ENCODE data around the gene SPC25. TPM values are rescaled to one million over a fixed set of nuclear protein-coding genes. Genes with fewer than 3 reads are reported as not detected.

Gene SPC25
- total and polyA plus RNA-seq, 2 of the 13 experiments (the other 11 are each of a cell fraction or from before 2014, with no cell fraction given) = 11.3 to 26.5 TPM

GRCh38 chr2:168835969-168836368 is 54.3 kb downstream of the SPC25 start (continued):
- TF ChIP-seq SNAPC4 (CRISPR knock-in tag; IDR thresholded peaks at IDR 0.05) (no peak), ZNF205 (CRISPR knock-in tag; IDR thresholded peaks at IDR 0.05) (no peak), ESRRA (CRISPR knock-in tag; IDR thresholded peaks at IDR 0.05; ENCODE audit: low read depth) (no peak), ZBTB39 (CRISPR knock-in tag; IDR thresholded peaks at IDR 0.05) (no peak), ZNF776 (CRISPR knock-in tag; IDR thresholded peaks at IDR 0.05) (no peak), RCOR2 (CRISPR knock-in tag; IDR thresholded peaks at IDR 0.05) (no peak)

- in situ Hi-C loops (cut with HindIII; ENCODE audit: extremely low pct_ligation_motif_present, low pct_unique_long_range_greater_than_20kb) = no loop called here
- BruUV-seq (replicated peaks) = no TSS peak
- Histone ChIP-seq H3K79me2 (ENCODE audit: insufficient read depth, low read length) (no peaks in the 10 kb centered on the region), H2AFZ (ENCODE audit: low read length) (no peak overlapping the region), H3K27me3 (ENCODE audit: control insufficient read depth in 1 of 2, insufficient read depth in 2 of 2, low read length in 2 of 2) (no peaks in the 10 kb centered on the region), H3K9ac (ENCODE audit: insufficient read depth, low read depth, low read length) (no peak overlapping the region), H3K4me2 (ENCODE audit: low read depth, low read length) (no peak overlapping the region), H3K4me1 (ENCODE audit: insufficient read depth, low read length) (no peaks in the 10 kb centered on the region), H3K4me3 (replicated peaks in 1 of 3; ENCODE audit: insufficient read depth in 1 of 3, low read depth in 2 of 3, low read length in 3 of 3) (no peak overlapping the region), H3K9me3 (ENCODE audit: low read length) (no peaks in the 10 kb centered on the region), H3K27ac (ENCODE audit: extremely low read length, insufficient read depth, low read length) (no peak overlapping the region), H3K36me3 (replicated peaks in 1 of 2; ENCODE audit: control insufficient read depth in 1 of 2, insufficient read depth in 2 of 2, low read length in 2 of 2) (no peaks in the 10 kb centered on the region), H4K20me1 (ENCODE audit: insufficient read depth, low read length) (no peaks in the 10 kb centered on the region)
- ChIA-PET POLR2A (no interaction called here), CTCF (ENCODE audit: low intra/inter-chr PET ratio, low total read pairs) (no interaction called here)
- no peak for DNase-seq (ENCODE audit: low spot score)
- no peak for ATAC-seq
- no peak for FAIRE-seq
- intact Hi-C loops (cut with micrococcal nuclease; ENCODE audit: unreplicated experiment) = no loop called here
- TF ChIP-seq ZNF879 (CRISPR knock-in tag; IDR thresholded peaks at IDR 0.05) (no peak), ZNF629 (CRISPR knock-in tag; conservative IDR thresholded peaks at IDR 0.05) (peak; percentile 68)
These were observed 58.6 kb downstream of the SPC25 start for GRCh38 chr2:168831662-168832061.

Data from HepG2 (cell line).